Right ventricle myocardium inferior (tissue), 1 donor: ENCODE data around the gene PPP2CA. TPM values are rescaled to one million over a fixed set of nuclear protein-coding genes. Genes with fewer than 3 reads are reported as not detected.
A peak's percentile ranks its signal among the peaks of the same experiment; 100 is the strongest.
"Not testable (repeated sequence)": the region's sequence is repeated elsewhere in the genome, so short reads cannot be mapped to it uniquely, and the experiment has no call there.

ENCODE experiments used
- ATAC-seq: fragments of 200-7000 bp; cut with Tn5 transposase; one replicate; pipeline ENCODE4 v1.9.1; 2020; ENCODE audit warnings: mild to moderate bottlenecking, moderate library complexity
- DNase-seq: peaks from one replicate; pipeline ENCODE4 v3.0.0; 2021; ENCODE audit errors: missing footprints
- intact Hi-C: fragments of 100-400 bp; cut with DNase I; formaldehyde crosslinking; loops from one replicate; pipeline ENCODE4 v1.11.0; 2022
- long read RNA-seq: library from polyadenylated mRNA; unstranded; transcript quantifications from one replicate; pipeline ENCODE4 v2.0.0, GENCODE V29; 2021
- total RNA-seq: library from RNA; stranded (reverse); fragmentation: NEBNext Ultra II Directional; extraction: Animal tissue kit (Norgen Biotek cat#: 25700); gene quantifications from one replicate; pipeline ENCODE4 v1.2.1, GENCODE V29; 2021
- donor health status: DM: no; HTN: yes; CAD: no; lungs with severe emphysema.

Gene PPP2CA
- total RNA-seq: 149 TPM
- long read RNA-seq, full-length matches to known transcripts: 118 of 122 reads
- long read RNA-seq, partial matches to known transcripts: 3 of 122 reads
- long read RNA-seq, other reads (novel, unspliced or antisense): 1 of 122 reads

GRCh38 chr5:134225780-134226440 is at the start of gene PPP2CA:
Gene PPP2CA, minus strand, starts transcription at chr5:134226073. Its CDS starts 212 bp downstream, at chr5:134225861.
- DNase-seq (peak; percentile 99), ATAC-seq (peak; percentile 97)
- intact Hi-C loops: loop anchor here (5.0 kb wide), 1 partner anchor 49 kb away; the partner anchor contains the start of gene SKP1

- intact Hi-C loops: no loop called here
- DNase-seq (no peak), ATAC-seq (no peak)
Measured at GRCh38 chr5:134273642-134274395, 47.9 kb upstream of the PPP2CA start.

- intact Hi-C loops: no loop called here
Measured at GRCh38 chr5:134271059-134271458, 45.2 kb upstream of the PPP2CA start.

DNA sequence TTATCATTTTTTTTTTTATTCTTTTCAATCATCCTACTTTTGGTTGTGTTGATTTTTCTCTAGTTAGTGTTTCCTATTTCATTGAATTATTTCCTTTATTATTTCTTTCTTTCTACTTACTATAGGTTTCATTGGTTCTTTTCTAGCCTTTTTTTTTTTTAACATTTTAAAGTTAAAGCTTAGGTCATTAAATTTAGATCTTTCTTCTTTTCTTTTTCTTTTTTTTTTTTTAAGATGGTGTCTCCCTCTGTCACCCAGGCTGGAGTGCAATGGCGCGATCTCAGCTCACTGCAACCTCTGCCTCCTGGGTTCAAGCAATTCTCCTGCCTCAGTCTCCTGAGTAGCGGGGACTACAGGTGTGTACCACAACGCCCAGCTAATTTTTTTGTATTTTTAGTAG is 43.0 kb upstream of the PPP2CA start:
- intact Hi-C loops: no loop called here
- ATAC-seq (no peak), DNase-seq (no peak)

More at GRCh38 chr5:134271059-134271458, 45.2 kb upstream of the PPP2CA start:
- ATAC-seq (no peak), DNase-seq (no peak)

DNA sequence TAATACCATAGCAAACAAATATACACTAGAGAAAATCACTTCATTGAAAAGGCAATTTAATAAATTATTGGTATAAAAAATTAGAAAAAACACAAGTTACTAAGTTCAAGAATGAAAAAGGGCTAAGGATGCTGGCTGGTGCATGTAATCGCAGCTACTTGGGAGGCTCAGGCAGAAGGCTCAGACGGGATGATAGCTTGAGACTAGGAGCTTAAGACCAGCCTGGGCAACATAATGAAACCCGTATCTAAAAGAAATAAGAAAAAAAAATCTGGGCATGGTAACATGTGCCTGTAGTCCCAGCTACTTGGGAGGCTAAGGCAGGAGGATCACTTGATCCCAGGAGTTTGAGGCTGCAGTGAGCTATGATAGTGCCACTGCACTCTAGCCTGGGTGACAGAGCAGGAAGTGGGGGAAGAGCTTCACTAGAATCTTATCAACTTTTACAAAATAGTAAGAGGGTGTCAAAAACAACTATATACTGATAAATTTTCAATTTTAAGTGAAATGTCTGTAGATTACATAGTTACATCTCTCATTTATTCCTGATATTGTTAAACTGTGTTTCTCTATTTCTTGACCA is 42.2 kb upstream of the PPP2CA start:
- no peak for DNase-seq
- intact Hi-C loops: no loop called here
- no peak for ATAC-seq

GRCh38 chr5:134267366-134268018 is 41.6 kb upstream of the PPP2CA start:
- DNase-seq (no peak), ATAC-seq (no peak)
- intact Hi-C loops: no loop called here

DNA sequence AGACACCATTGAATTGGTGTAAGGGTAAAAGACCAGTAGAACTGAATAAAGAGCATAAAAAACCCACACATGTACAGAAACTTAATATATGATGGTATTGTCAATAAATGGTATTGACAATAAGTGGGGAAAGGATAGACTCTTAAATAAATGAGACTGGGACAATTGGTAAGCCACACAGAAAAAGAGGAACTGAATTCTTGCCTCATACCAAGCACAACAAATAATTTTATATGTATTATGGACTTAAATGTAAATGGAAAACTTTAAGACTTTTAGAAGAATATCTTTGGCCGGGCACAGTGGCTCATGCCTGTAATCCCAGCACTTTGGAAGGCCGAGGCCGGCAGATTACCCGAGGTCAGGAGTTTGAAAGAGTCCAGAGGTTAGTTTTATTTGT is 37.9 kb upstream of the PPP2CA start:
- intact Hi-C loops: no loop called here
- no peak for ATAC-seq
- DNase-seq: no peak

GRCh38 chr5:134262629-134263028 is 36.8 kb upstream of the PPP2CA start:
- ATAC-seq, DNase-seq, intact Hi-C loops: not testable (repeated sequence)

GRCh38 chr5:134258896-134259295 is 33.0 kb upstream of the PPP2CA start:
- intact Hi-C loops: no loop called here
- no peak for DNase-seq
- ATAC-seq: no peak

- intact Hi-C loops: no loop called here
- ATAC-seq (peak; percentile 61), DNase-seq (no peak)
Measured at GRCh38 chr5:134257176-134257575, 31.3 kb upstream of the PPP2CA start.

DNA sequence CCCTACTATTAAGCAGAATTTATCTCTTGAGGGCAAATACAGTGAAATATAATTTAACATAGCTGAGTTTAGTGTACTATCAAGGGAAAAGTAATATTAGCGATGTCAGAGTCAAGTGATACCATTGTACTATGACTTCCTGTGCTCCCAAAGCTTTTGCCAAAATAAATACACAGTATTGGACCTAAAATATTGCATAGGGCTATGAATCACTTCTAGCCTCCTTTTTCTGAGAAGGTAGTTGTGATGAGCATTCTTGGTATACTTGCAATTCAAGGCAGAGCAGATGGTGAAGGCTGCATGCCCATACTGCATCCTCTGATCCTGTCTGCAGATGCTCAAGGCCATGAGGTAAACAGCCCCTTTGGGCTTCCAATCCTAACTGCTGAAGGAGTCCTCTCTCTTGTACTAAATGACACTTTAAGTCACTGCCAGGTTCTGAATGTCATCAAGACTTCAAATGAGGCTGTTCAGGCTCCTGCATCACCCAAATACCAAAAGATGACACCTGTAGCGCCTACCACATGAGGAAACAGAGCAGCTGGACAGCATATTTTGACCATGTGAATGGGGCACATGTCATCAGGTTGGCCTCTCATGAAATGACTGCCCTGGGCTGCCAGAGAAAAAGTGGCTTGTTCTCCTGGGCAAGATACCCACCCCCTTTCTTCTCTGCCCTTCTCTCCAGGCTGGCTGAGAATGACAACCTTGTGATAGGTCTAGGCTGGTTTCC is 29.7 kb upstream of the PPP2CA start:
- ATAC-seq (peak; percentile 39), DNase-seq (no peak)
- intact Hi-C loops: no loop called here

- not testable (repeated sequence) for DNase-seq, ATAC-seq
- intact Hi-C loops: loop anchor here (5.0 kb wide), 1 partner anchor 46 kb away; no protein-coding TSS in a partner anchor
Measured at GRCh38 chr5:134253368-134254153, 27.7 kb upstream of the PPP2CA start.

- intact Hi-C loops: loop anchor here (5.0 kb wide), 1 partner anchor 45 kb away; no protein-coding TSS in a partner anchor
- no peak for DNase-seq
- ATAC-seq: peak; percentile 30
Measured at GRCh38 chr5:134252671-134253070, 26.8 kb upstream of the PPP2CA start.

DNA sequence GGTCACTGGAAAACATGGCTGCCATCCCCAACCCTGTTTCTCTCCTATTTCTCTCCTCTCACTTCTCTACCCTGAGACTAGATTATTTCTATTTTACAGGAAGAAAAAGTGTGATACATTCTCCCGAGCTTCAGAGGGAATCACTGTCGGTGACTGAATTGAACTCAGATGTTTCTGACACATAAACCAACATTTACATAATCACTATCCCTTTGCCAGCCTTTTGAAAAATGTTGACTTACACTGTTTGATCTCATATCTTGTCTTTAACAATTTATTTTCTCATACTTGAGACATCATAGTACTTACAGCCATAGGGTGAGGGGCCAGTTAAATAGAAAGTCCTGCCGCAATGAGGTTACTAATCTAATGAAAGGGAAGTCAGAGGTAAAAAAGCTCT is 25.1 kb upstream of the PPP2CA start:
- ATAC-seq (no peak), DNase-seq (no peak)
- intact Hi-C loops: loop anchor here (5.0 kb wide), 1 partner anchor 44 kb away; no protein-coding TSS in a partner anchor

DNA sequence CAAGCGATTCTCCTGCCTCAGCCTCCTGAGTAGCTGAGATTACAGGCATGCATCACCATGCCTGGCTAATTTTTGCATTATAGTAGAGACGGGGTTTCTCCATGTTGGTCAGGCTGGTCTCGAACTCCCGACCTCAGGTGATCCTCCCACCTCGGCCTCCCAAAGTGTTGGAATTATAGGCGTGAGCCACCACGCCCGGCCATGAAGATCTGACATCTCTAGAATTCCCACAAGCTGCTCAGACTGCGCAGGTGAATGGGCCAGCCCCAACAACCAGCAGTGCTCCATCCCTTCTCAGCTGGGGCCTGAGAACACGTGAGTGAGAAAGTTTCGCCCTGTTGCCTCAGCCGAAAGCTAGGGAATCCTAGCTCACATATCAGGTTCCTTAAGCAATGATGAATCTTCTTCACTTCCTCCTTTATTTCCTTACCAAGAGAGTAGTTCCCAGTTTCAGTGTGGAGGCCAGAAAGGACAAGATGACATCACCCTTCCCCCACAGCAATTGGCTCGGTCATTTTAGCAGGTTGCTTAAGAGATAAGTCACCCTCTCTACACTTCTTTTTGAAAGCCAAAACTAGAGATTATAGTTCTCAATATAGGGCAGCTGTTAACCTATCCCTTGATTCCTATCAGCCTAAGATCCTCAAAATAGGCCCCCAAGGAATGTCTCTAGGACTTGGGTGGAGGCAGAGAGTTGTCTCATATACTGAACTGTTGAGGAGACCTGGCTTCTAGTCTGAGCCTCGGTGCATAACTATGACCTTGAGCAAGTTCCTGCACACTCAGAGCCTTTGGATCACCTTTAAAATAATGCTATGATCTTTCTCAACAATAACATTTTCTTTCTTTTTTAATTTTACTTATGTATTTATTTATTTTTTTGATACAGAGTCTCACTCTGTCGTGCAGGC is 23.9 kb upstream of the PPP2CA start:
- peak; percentile 53 for ATAC-seq
- intact Hi-C loops: loop anchor here (5.0 kb wide), 1 partner anchor 42 kb away; no protein-coding TSS in a partner anchor
- DNase-seq: no peak

GRCh38 chr5:134248256-134248655 is 22.4 kb upstream of the PPP2CA start:
- no peak for ATAC-seq
- intact Hi-C loops: no loop called here

More at GRCh38 chr5:134248256-134248655, 22.4 kb upstream of the PPP2CA start:
- no peak for DNase-seq
